ENCODE measurements around the gene RTL10.

DNA sequence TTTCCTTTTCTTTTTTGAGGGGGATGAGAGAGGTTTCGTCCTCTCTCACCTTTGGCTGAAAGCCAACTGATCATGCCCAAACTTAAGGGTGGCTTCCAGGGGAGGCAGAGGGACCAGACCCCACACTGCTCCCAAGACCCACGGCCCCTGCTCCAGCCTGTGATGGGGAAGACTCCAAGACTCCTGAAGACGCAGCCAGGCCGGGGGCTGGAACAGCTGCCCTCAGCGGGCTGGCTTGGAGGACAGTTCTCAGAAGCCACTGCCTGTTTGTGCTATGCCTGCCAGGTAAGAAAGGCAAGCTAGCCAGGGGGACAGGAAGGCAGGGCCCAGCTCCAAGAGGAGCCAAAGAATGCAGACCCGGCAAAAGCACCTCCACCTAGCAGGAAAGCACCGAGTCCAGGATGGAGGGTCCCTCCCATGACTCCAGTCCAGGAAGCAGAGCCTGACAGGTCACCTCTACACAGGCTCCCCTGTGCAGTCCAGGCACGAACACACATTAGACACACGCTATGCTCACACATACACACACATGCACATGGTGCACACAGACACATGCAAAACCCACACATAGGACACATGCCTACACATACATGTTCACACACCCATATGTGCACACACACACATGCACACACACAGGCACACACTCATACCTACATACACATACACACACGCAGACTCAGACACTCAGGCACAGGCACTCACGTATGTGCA, 31.3 kb downstream of the RTL10 start:
- TF ChIP-seq, protein P1, sequence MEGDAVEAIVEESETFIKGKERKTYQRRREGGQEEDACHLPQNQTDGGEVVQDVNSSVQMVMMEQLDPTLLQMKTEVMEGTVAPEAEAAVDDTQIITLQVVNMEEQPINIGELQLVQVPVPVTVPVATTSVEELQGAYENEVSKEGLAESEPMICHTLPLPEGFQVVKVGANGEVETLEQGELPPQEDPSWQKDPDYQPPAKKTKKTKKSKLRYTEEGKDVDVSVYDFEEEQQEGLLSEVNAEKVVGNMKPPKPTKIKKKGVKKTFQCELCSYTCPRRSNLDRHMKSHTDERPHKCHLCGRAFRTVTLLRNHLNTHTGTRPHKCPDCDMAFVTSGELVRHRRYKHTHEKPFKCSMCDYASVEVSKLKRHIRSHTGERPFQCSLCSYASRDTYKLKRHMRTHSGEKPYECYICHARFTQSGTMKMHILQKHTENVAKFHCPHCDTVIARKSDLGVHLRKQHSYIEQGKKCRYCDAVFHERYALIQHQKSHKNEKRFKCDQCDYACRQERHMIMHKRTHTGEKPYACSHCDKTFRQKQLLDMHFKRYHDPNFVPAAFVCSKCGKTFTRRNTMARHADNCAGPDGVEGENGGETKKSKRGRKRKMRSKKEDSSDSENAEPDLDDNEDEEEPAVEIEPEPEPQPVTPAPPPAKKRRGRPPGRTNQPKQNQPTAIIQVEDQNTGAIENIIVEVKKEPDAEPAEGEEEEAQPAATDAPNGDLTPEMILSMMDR (IDR thresholded peaks at IDR 0.05), result no peak
- no peak for TF ChIP-seq POLR2A (IDR thresholded peaks at IDR 0.05)
